CD4-positive, alpha-beta T cell (primary cell): ENCODE measurements around the gene C20orf141. TPM values are rescaled to one million over a fixed set of nuclear protein-coding genes. Genes with fewer than 3 reads are reported as not detected.

ENCODE experiments used
- ATAC-seq: fragments of 200-7000 bp; cut with Tn5 transposase; one replicate; pipeline ENCODE4 v1.10.0; 2022; ENCODE audit warnings: mild to moderate bottlenecking; ENCODE audit not compliant: poor library complexity
- CTCF ChIA-PET: fragments of 350-600 bp; sonication (Branson Sonifier 250); formaldehyde crosslinking; loops from one replicate; lab custom pipeline; 2021; ENCODE audit warnings: antibody characterized with exemption, inconsistent platforms; lab: Charles Lee
- POLR2A ChIA-PET: fragments of 350-600 bp; sonication (Branson Sonifier 250); formaldehyde crosslinking; loops from one replicate; lab custom pipeline; 2021; ENCODE audit warnings: antibody characterized with exemption, inconsistent platforms; lab: Charles Lee
- DNase-seq, 14 experiments: peaks; one replicate each; pipeline ENCODE4 v3.0.0-alpha.2; 2013 to 2020; ENCODE audit warnings: mixed read lengths in 2 of 14
- H3K27ac ChIP-seq, 2 donors: one replicate each; pipeline versions ENCODE4 v1.5.1 to v1.7.0; 2013; ENCODE audit warnings: low read length in 2 of 2, low read depth in 1 of 2, mild to moderate bottlenecking in 1 of 2
- H3K27me3 ChIP-seq, 2 experiments: 1 replicate in 1 of 2; 2 replicates in 1 of 2; pipeline versions ENCODE4 v1.6.1 to v1.7.0; 2013; ENCODE audit warnings: low read length in 2 of 2, control low read depth in 1 of 2, mild to moderate bottlenecking in 1 of 2, moderate library complexity in 1 of 2; ENCODE audit not compliant: insufficient read depth in 2 of 2, control insufficient read depth in 1 of 2
- H3K36me3 ChIP-seq: one replicate; pipeline ENCODE4 v1.6.1; 2013; ENCODE audit warnings: low read length, control low read depth; ENCODE audit not compliant: insufficient read depth
- H3K4me1 ChIP-seq: one replicate; pipeline ENCODE4 v1.6.1; 2013; ENCODE audit warnings: low read length, control low read depth; ENCODE audit not compliant: insufficient read depth
- H3K4me3 ChIP-seq: one replicate; pipeline ENCODE4 v1.5.1; 2013; ENCODE audit warnings: mild to moderate bottlenecking, low read length, moderate library complexity
- H3K9me3 ChIP-seq, 2 experiments: 1 replicate in 1 of 2; 2 replicates in 1 of 2; pipeline versions ENCODE4 v1.6.1 to v1.7.0; 2013; ENCODE audit warnings: low read length in 2 of 2, mild to moderate bottlenecking in 2 of 2, control low read depth in 1 of 2, moderate library complexity in 1 of 2; ENCODE audit not compliant: control insufficient read depth in 1 of 2, insufficient read depth in 1 of 2
- H3K27ac Mint-ChIP-seq: one replicate; pipeline ENCODE4 v1.8.0; 2020; ENCODE audit warnings: mixed read lengths
- H3K27me3 Mint-ChIP-seq: one replicate; pipeline ENCODE4 v1.8.0; 2021; ENCODE audit warnings: mixed read lengths
- H3K36me3 Mint-ChIP-seq: one replicate; pipeline ENCODE4 v1.8.0; 2021; ENCODE audit warnings: low read depth, mixed read lengths
- H3K4me1 Mint-ChIP-seq: one replicate; pipeline ENCODE4 v1.8.0; 2021; ENCODE audit warnings: low read depth, mixed read lengths
- H3K4me3 Mint-ChIP-seq: one replicate; pipeline ENCODE4 v1.8.0; 2020; ENCODE audit warnings: mild to moderate bottlenecking, mixed read lengths
- H3K9me3 Mint-ChIP-seq: one replicate; pipeline ENCODE4 v1.8.0; 2020; ENCODE audit warnings: mixed read lengths
- CTCF ChIP-seq: fragments of 200-600 bp; IDR thresholded peaks from one replicate; pipeline ENCODE4 v1.8.0; 2022; ENCODE audit warnings: antibody characterized with exemption, mild to moderate bottlenecking
- intact Hi-C, 2 experiments: fragments of 100-400 bp; cut with DNase I in 1 of 2; cut with micrococcal nuclease in 1 of 2; formaldehyde crosslinking; loops; one replicate each; pipeline versions ENCODE4 v1.15.1 to v1.9.0; 2023 to 2025; cut with DNase I, micrococcal nuclease
- total RNA-seq, 174 experiments: library from RNA in 2 of 174; stranded (reverse) in 2 of 174; gene quantifications; one replicate each; pipeline ENCODE4 v1.2.3 and lab custom pipeline; 2021 to 2026

The C20orf141 gene
- total RNA-seq, 2 experiments from 2014 or later: not detected

DNA sequence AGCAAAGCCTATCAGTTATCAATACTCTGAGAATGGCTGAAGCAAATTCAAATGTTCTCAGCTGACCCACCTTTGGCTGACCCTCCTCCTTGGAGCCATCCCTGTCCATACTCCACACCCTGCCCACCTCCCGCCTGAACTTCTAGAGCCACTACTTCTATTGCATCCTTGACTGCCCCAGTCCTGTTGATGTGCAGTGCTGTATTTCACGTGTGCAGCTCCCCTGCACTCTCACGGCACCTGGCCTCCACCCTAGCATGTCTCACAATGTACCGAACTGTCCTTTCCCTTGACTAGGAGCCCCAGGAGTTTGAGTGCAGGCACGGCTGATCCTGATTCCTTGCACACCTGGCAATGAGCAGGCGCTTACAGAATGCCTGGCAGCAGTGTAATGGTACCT lies 21.3 kb upstream of the C20orf141 start:
- ChIA-PET CTCF (no interaction called here), POLR2A (interaction anchor here (0.9 kb wide), 1 partner anchor 41 kb away, joined by 3 read pairs; no protein-coding TSS in a partner anchor)
- intact Hi-C loops: no loop called here
- Histone ChIP-seq H3K4me1 (no peaks in the 10 kb centered on the region), H3K27me3 (peaks cover 9 to 10% of the 10 kb centered on the region in 2 experiments), H3K4me3 (no peak overlapping the region), H3K36me3 (no peaks in the 10 kb centered on the region), H3K9me3 (peaks cover 0 to 4% of the 10 kb centered on the region in 2 experiments), H3K27ac (no peak overlapping the region)
- Mint-ChIP-seq H3K4me3 (no peak overlapping the region), H3K4me1 (no peaks in the 10 kb centered on the region), H3K27ac (no peak overlapping the region), H3K9me3 (no peaks in the 10 kb centered on the region), H3K27me3 (peaks cover 59% of the 10 kb centered on the region), H3K36me3 (no peaks in the 10 kb centered on the region)
- no peak for TF ChIP-seq CTCF
- ATAC-seq (no peak), DNase-seq (no peak)

DNA sequence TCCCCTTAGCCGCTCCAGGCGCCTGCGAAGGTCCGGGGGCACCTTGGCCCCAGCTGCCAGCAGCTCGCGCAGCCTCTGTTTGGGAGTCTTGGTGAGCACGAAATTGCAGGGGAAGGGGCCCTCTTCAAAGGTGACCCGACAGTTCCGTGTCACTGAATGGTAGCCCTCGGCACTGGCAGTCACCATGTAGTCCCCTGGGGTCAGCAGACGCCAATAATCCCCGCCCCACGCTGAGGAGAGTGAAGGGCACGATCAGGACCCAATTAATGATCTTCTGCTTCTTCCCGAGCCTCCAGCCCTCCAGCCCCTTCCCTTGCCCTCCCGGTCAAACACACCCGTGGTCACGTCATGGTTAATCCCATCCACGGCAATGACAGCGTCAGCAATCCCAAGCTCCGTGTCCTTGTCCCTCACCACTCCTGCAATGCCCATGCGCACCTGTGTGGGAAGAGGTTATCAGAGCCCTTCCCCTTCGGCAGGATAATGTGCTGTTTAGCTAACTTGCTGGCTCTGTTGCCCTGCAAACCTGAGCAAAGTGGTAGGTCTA lies 20.5 kb upstream of the C20orf141 start:
- POLR2A ChIA-PET: interaction anchor here (0.9 kb wide), 1 partner anchor 40 kb away, joined by 3 read pairs; no protein-coding TSS in a partner anchor
- no peak overlapping the region for H3K4me3 Mint-ChIP-seq
- Histone ChIP-seq H3K27ac (no peak overlapping the region), H3K4me3 (no peak overlapping the region), H3K9me3 (peaks cover 0 to 5% of the 10 kb centered on the region in 2 experiments), H3K27me3 (peaks cover 17% of the 10 kb centered on the region in 2 experiments), H3K4me1 (peaks cover 5% of the 10 kb centered on the region), H3K36me3 (no peaks in the 10 kb centered on the region)
- H3K4me1 Mint-ChIP-seq: peaks cover 6% of the 10 kb centered on the region
- CTCF ChIA-PET: no interaction called here
- peaks cover 67% of the 10 kb centered on the region for H3K27me3 Mint-ChIP-seq
- no peak overlapping the region for H3K27ac Mint-ChIP-seq
- no peak for TF ChIP-seq CTCF
- no peaks in the 10 kb centered on the region for H3K36me3 Mint-ChIP-seq
- ATAC-seq: no peak
- intact Hi-C loops: no loop called here
- no peak for DNase-seq
- H3K9me3 Mint-ChIP-seq: no peaks in the 10 kb centered on the region

DNA sequence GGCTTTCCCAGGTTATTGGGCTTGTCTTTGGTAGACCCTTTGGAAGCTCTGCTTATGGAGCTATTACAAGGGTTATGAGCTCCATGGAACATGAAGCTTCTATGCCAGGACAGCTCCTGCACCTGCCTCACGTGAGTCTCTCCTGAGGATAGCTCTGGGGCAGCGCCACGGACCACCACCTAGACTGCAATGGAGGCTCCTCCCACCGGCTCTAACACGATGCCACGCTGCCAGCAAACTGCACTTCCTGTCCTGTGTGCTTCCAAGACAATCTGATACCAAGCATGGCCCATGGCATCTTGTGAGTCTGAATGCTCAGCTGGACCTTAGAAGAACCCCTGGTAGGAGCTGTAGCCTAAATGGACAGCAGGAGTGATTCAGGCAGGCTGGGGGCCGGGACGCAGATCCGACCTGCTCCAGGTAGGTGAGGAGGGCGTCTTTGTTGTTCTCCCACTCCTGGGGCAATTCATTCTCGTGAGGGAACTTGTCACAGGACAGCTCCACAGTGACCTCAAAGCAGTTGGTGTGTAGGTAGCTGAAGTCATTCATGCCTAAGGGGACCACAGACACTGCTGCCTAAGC lies 19.8 kb upstream of the C20orf141 start:
- H3K36me3 ChIP-seq: no peaks in the 10 kb centered on the region
- intact Hi-C loops: no loop called here
- peaks cover 23 to 24% of the 10 kb centered on the region in 2 experiments for H3K27me3 ChIP-seq
- H3K36me3 Mint-ChIP-seq: no peaks in the 10 kb centered on the region
- peaks cover 74% of the 10 kb centered on the region for H3K27me3 Mint-ChIP-seq
- H3K4me1 ChIP-seq: peaks cover 12% of the 10 kb centered on the region
- peaks cover 13% of the 10 kb centered on the region for H3K4me1 Mint-ChIP-seq
- H3K9me3 Mint-ChIP-seq: no peaks in the 10 kb centered on the region
- ATAC-seq (no peak), DNase-seq (no peak)
- no peak overlapping the region for H3K27ac Mint-ChIP-seq
- H3K9me3 ChIP-seq: peaks cover 0 to 12% of the 10 kb centered on the region in 2 experiments
- H3K4me3 Mint-ChIP-seq: no peak overlapping the region
- H3K4me3 ChIP-seq: no peak overlapping the region
- ChIA-PET POLR2A (no interaction called here), CTCF (no interaction called here)
- no peak for TF ChIP-seq CTCF
- no peak overlapping the region for H3K27ac ChIP-seq
